ENCODE data around the gene CALCOCO1.

Gene CALCOCO1

GRCh38 chr12:53756300-53757100, 29.2 kb upstream of the CALCOCO1 start:
- Histone ChIP-seq H3K27me3 (ENCODE audit: insufficient read depth, poor library complexity, severe bottlenecking) (peaks cover 15% of the 10 kb centered on the region), H3K27ac (replicated peaks) (no peak overlapping the region), H3K4me3 (replicated peaks; ENCODE audit: insufficient read depth, low read length) (no peak overlapping the region)
- no peak for DNase-seq (ENCODE audit: low read depth in 1 of 2, low spot score in 1 of 2)
- TF ChIP-seq REST (IDR thresholded peaks at IDR 0.05; ENCODE audit: insufficient replicate concordance, low read depth) (no peak), POLR2AphosphoS5 (IDR thresholded peaks at IDR 0.05; ENCODE audit: low read depth) (no peak), GABPA (IDR thresholded peaks at IDR 0.05; ENCODE audit: low read depth) (no peak), SPI1 (IDR thresholded peaks at IDR 0.05; ENCODE audit: borderline replicate concordance, low read depth) (no peak)

GRCh38 chr12:53755893-53756292, 28.6 kb upstream of the CALCOCO1 start:
- peaks cover 18% of the 10 kb centered on the region for H3K27me3 ChIP-seq (ENCODE audit: insufficient read depth, poor library complexity, severe bottlenecking)
- no peak for DNase-seq (ENCODE audit: low read depth in 1 of 2, low spot score in 1 of 2)
- TF ChIP-seq REST (IDR thresholded peaks at IDR 0.05; ENCODE audit: insufficient replicate concordance, low read depth) = no peak
- no peak for TF ChIP-seq GABPA (IDR thresholded peaks at IDR 0.05; ENCODE audit: low read depth)
- TF ChIP-seq POLR2AphosphoS5 (IDR thresholded peaks at IDR 0.05; ENCODE audit: low read depth) = no peak
- no peak for TF ChIP-seq CTCF (IDR thresholded peaks at IDR 0.05; ENCODE audit: insufficient read depth, low read length)
- TF ChIP-seq SPI1 (IDR thresholded peaks at IDR 0.05; ENCODE audit: borderline replicate concordance, low read depth) = no peak
- no peak overlapping the region for H3K27ac ChIP-seq (replicated peaks)
- H3K4me3 ChIP-seq (replicated peaks; ENCODE audit: insufficient read depth, low read length) = no peak overlapping the region

GRCh38 chr12:53755451-53755891, 28.2 kb upstream of the CALCOCO1 start:
- no peak for TF ChIP-seq GABPA (IDR thresholded peaks at IDR 0.05; ENCODE audit: low read depth)
- TF ChIP-seq SPI1 (IDR thresholded peaks at IDR 0.05; ENCODE audit: borderline replicate concordance, low read depth) = no peak
- no peak for TF ChIP-seq CTCF (IDR thresholded peaks at IDR 0.05; ENCODE audit: insufficient read depth, low read length)
- TF ChIP-seq REST (IDR thresholded peaks at IDR 0.05; ENCODE audit: insufficient replicate concordance, low read depth) = no peak
- TF ChIP-seq POLR2AphosphoS5 (IDR thresholded peaks at IDR 0.05; ENCODE audit: low read depth) = no peak
- Histone ChIP-seq H3K27ac (replicated peaks) (no peak overlapping the region), H3K27me3 (ENCODE audit: insufficient read depth, poor library complexity, severe bottlenecking) (peaks cover 22% of the 10 kb centered on the region), H3K4me3 (replicated peaks; ENCODE audit: insufficient read depth, low read length) (no peak overlapping the region)
- no peak for DNase-seq (ENCODE audit: low read depth in 1 of 2, low spot score in 1 of 2)
